Measurements from ENCODE around the gene DPYSL4. TPM values are rescaled to one million over a fixed set of nuclear protein-coding genes. Genes with fewer than 3 reads are reported as not detected.

DPYSL4 gene
- total RNA-seq, 1 experiment from 2014 or later = 26.3 TPM

GRCh38 chr10:132187430-132188138 is 836 bp downstream of the DPYSL4 start:
- H3K79me1 ChIP-seq (ENCODE audit: insufficient read depth, low read depth, low read length, poor library complexity, severe bottlenecking) = no peaks in the 10 kb centered on the region
- no peak overlapping the region for H3K56ac ChIP-seq (ENCODE audit: insufficient read length, low read depth, low read length)
- H3K4me1 Mint-ChIP-seq = peaks cover 5 to 8% of the 10 kb centered on the region in 2 experiments
- no peak overlapping the region for H2AK5ac ChIP-seq (ENCODE audit: insufficient read length, low read length)
- H2BK20ac ChIP-seq (ENCODE audit: low read depth, low read length, poor library complexity, severe bottlenecking) = no peak overlapping the region
- H3K23me2 ChIP-seq (ENCODE audit: insufficient read length, low read depth, low read length, poor library complexity, severe bottlenecking) = peaks cover 22% of the 10 kb centered on the region
- H3K36me3 Mint-ChIP-seq (ENCODE audit: insufficient read depth in 1 of 3, low read depth in 3 of 3) = peaks cover 8 to 26% (median 25%) of the 10 kb centered on the region in 3 experiments; a peak in 6 of 7 replicates
- peak overlapping the region; percentile 62 for H3K18ac ChIP-seq (ENCODE audit: insufficient read length, low read depth, low read length)
- H3K4ac ChIP-seq (ENCODE audit: low read depth, low read length) = no peak overlapping the region
- H3K9ac ChIP-seq (ENCODE audit: extremely low read depth, insufficient read length, low read length) = no peak overlapping the region
- no peak for TF ChIP-seq CTCF (conservative IDR thresholded peaks at IDR 0.05)
- H4K91ac ChIP-seq (ENCODE audit: insufficient read length, low read depth, low read length) = no peak overlapping the region
- no peak overlapping the region for H3K27ac ChIP-seq (ENCODE audit: insufficient read length, low read depth, low read length)
- no peak overlapping the region for H4K5ac ChIP-seq (ENCODE audit: insufficient read length, low read depth, low read length)
- H3K4me3 Mint-ChIP-seq = peak overlapping the region; percentile 61 to 76
- no peak overlapping the region for H2AFZ ChIP-seq (ENCODE audit: low read length)
- H2BK12ac ChIP-seq (ENCODE audit: insufficient read length, low read depth, low read length) = no peak overlapping the region
- H2BK15ac ChIP-seq (ENCODE audit: low read depth, low read length) = peak overlapping the region; percentile 70; the same call in 1 of the 2 replicates
- H3K14ac ChIP-seq (ENCODE audit: insufficient read depth, low read length) = no peak overlapping the region
- H3K27me3 Mint-ChIP-seq (ENCODE audit: low read depth) = peaks cover 68% of the 10 kb centered on the region
- H3K4me1 ChIP-seq (ENCODE audit: insufficient read depth, low read length) = no peaks in the 10 kb centered on the region; the same call in 1 of the 2 replicates
- peak overlapping the region; percentile 58 for H3K4me2 ChIP-seq (ENCODE audit: insufficient read depth, insufficient read length, low read length)
- no peak overlapping the region for H2BK120ac ChIP-seq (ENCODE audit: low read depth, low read length, poor library complexity, severe bottlenecking)
- WGBS (ENCODE audit: extremely low coverage, insufficient read length, low lambda C conversion rate) = no CpG with 5 or more reads among the region's 58 CpGs
- no peak overlapping the region for H3K23ac ChIP-seq (ENCODE audit: insufficient read length, low read depth, low read length)
- peaks cover 0 to 3% of the 10 kb centered on the region in 2 experiments; a peak in 3 of 5 replicates for H3K9me3 Mint-ChIP-seq
- no peak for DNase-seq
- no peaks in the 10 kb centered on the region for H3K79me2 ChIP-seq (ENCODE audit: insufficient read depth, low read length)
- H3K27me3 ChIP-seq (ENCODE audit: insufficient read depth, low read length) = peaks cover 22% of the 10 kb centered on the region; the same call in 1 of the 2 replicates
- H4K8ac ChIP-seq (replicated peaks; ENCODE audit: insufficient read length, low read depth, low read length) = no peak overlapping the region
- H3K27ac Mint-ChIP-seq = no peak overlapping the region
- no peak overlapping the region for H3T11ph ChIP-seq (ENCODE audit: low read length)
- H2BK5ac ChIP-seq (ENCODE audit: insufficient read length, low read length) = no peak overlapping the region
- no peaks in the 10 kb centered on the region for H4K20me1 ChIP-seq (ENCODE audit: control insufficient read depth, insufficient read depth, insufficient read length)
- H3K9me3 ChIP-seq (ENCODE audit: control insufficient read depth, low read depth, low read length) = no peaks in the 10 kb centered on the region

Measured in H9 (cell line).